ENCODE measurements around the gene TNPO1. TPM values are rescaled to one million over a fixed set of nuclear protein-coding genes. Genes with fewer than 3 reads are reported as not detected.

Gene TNPO1
- total and polyA plus RNA-seq, 12 donors: 4.7 to 228 (median 82.5) TPM

DNA sequence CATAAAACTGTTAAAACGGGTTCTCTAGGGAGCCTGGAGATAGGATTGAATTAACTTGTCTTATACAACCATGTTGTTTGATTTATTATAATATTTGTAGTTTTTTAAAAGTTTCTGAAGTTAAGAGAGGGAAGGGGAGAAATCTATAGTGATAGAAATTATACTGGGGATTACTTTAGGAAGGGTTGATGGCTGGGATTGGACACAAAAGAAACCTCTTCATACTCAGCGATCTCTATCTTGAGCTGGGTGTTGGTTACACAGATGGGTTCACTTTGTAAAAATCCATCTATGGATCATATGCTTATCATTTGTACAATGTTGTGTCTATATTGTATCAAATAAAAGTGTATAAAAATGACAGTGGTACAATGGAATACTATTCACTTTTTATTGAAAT lies 30.0 kb downstream of the TNPO1 start:
- H3K9me3 ChIP-seq (replicated peaks in 1 of 3): peaks cover 0 to 3% (median 0%) of the 10 kb centered on the region in 3 donors
- WGBS, 4 donors: 90 to 99% (median 97%) methylated on average over 2 of the region's 2 CpGs
- TF ChIP-seq, protein P1, sequence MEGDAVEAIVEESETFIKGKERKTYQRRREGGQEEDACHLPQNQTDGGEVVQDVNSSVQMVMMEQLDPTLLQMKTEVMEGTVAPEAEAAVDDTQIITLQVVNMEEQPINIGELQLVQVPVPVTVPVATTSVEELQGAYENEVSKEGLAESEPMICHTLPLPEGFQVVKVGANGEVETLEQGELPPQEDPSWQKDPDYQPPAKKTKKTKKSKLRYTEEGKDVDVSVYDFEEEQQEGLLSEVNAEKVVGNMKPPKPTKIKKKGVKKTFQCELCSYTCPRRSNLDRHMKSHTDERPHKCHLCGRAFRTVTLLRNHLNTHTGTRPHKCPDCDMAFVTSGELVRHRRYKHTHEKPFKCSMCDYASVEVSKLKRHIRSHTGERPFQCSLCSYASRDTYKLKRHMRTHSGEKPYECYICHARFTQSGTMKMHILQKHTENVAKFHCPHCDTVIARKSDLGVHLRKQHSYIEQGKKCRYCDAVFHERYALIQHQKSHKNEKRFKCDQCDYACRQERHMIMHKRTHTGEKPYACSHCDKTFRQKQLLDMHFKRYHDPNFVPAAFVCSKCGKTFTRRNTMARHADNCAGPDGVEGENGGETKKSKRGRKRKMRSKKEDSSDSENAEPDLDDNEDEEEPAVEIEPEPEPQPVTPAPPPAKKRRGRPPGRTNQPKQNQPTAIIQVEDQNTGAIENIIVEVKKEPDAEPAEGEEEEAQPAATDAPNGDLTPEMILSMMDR (IDR thresholded peaks at IDR 0.05): no peak
- TF ChIP-seq POLR2A (IDR thresholded peaks at IDR 0.05): no peak
- H3K4me1 ChIP-seq (replicated peaks in 1 of 2): peaks cover 20 to 69% of the 10 kb centered on the region in 2 donors
- H3K36me3 ChIP-seq (replicated peaks in 1 of 2): no peaks in the 10 kb centered on the region
- no peak overlapping the region for H3K27ac ChIP-seq
- no peak overlapping the region for H3K4me3 ChIP-seq
- intact Hi-C loops (cut with DNase I): no loop called here
- H3K27me3 ChIP-seq: no peaks in the 10 kb centered on the region
- DNase-seq: no peak

DNA sequence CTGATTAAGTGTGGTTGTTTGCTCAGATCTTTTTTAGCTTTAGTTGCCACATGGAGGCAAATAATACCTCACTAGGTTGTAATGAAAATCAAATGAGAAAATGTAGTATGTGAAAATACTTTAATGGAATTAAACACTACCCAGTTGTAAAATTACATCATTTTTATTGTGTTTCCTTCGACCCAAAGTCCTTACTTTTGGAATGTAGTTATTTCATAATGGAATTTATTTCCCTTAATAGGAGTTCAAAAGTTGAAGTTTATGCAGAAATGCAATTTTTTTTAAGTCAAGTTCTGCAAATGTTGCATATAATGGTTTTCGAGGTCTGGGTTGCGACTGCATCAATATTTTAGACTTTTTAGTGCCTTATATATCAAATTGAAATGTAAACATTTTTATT lies 31.0 kb downstream of the TNPO1 start:
- Histone ChIP-seq H3K27ac (peak overlapping the region in 2 of 5 donors; percentile 91 to 96), H3K4me3 (peak overlapping the region in 1 of 4 donors; percentile 87), H3K36me3 (replicated peaks in 1 of 2) (no peaks in the 10 kb centered on the region), H3K9me3 (replicated peaks in 1 of 3) (peaks cover 0 to 3% (median 0%) of the 10 kb centered on the region in 3 donors), H3K27me3 (no peaks in the 10 kb centered on the region), H3K4me1 (replicated peaks in 1 of 2) (peaks cover 17 to 69% of the 10 kb centered on the region in 2 donors)
- DNase-seq: no peak
- TF ChIP-seq, protein P1 (IDR thresholded peaks at IDR 0.05): no peak
- no peak for TF ChIP-seq POLR2A (IDR thresholded peaks at IDR 0.05)
- intact Hi-C loops (cut with DNase I): no loop called here
- 4 to 8% (median 6%) methylated on average over 3 of the region's 3 CpGs for WGBS, 4 donors

DNA sequence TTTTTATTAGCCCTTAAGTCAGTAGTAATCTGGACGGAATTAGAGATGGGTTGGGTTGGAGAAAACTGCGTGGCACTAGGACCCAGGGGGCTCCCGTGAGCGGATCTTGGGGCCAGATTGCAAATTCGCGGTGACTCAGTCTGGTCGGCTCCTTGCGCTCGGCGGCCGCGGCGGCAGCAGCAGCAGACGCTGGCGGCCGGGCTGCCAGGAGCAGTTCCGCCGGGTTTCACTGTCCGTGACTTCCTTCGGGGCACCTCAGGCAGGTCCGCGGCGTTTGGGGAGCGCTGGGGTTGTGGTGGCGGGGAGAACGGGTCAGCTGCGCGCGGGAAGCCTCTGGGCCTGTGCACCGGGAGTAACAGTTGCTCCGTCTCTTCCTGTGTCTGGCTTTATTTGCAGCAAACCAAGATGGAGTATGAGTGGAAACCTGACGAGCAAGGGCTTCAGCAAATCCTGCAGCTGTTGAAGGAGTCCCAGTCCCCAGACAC lies 31.6 kb downstream of the TNPO1 start:
- intact Hi-C loops (cut with DNase I): no loop called here
- WGBS, 4 donors: 0% methylated on average over 4 to 32 of the region's 32 CpGs
- no peaks in the 10 kb centered on the region for H3K27me3 ChIP-seq
- no peaks in the 10 kb centered on the region for H3K36me3 ChIP-seq (replicated peaks in 1 of 2)
- DNase-seq: peak; percentile 89 to 95 (median 91)
- TF ChIP-seq, protein P1 (IDR thresholded peaks at IDR 0.05): peak in 3 of 6 experiments; percentile 14 to 45 (median 39)
- peak; percentile 94 to 98 for TF ChIP-seq POLR2A (IDR thresholded peaks at IDR 0.05)
- H3K4me1 ChIP-seq (replicated peaks in 1 of 2): peaks cover 17 to 69% of the 10 kb centered on the region in 2 donors
- peak overlapping the region; percentile 52 to 87 (median 70) for H3K4me3 ChIP-seq
- peak overlapping the region; percentile 79 to 96 (median 91) for H3K27ac ChIP-seq
- peaks cover 0 to 3% (median 0%) of the 10 kb centered on the region in 3 donors for H3K9me3 ChIP-seq (replicated peaks in 1 of 3)

DNA sequence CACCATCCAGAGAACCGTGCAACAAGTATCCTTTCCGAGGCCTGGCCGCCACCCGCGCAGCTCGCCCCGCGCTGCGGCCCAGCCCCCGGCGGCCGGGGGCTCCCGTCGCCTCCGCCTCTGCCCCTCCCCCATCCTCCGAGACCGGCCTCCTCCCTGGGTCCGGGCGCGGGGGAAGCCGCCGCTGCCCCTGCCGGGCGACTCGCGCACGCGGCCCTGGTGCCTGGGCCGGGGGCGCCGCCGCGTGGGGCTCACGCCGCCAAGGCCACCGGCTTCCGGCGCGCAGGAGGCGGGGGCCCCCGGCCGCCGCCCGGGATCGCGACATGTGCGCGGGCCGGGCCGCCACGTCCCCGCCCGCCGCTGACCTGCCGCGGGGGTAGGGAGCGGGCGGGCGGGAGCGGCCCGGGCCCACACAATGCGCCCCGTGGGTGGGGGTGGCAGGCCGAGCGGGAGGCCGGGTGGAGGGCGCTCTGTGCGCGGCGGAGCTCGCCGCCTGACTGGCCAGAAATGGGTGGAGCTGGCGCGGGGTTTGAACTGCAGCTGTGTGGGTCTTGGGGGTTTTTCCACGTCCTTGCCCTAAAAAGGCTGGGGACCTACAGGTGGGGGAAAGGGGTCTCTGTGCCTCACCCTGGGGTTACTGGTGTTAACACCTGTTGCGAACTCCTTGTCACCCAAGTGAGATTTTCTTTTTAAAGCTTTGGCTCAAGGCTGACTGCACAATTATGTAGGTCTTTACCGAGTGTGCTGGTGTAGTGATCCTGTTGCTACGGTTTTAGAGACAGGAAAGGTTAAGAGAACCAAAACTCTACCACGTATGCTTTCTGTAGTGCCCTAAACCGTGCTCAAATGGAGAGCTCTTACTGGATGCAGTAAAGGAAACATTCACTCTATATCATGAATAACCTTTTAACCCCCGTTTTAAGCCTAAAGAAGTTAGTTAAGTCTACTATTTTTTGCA lies 32.3 kb downstream of the TNPO1 start:
- H3K36me3 ChIP-seq (replicated peaks in 1 of 2): no peaks in the 10 kb centered on the region
- 0 to 1% (median 0%) methylated on average over 7 to 81 of the region's 81 CpGs for WGBS, 4 donors
- intact Hi-C loops (cut with DNase I): no loop called here
- DNase-seq: peak; percentile 59 to 68 (median 64)
- H3K27me3 ChIP-seq: no peaks in the 10 kb centered on the region
- peak overlapping the region; percentile 79 to 96 (median 91) for H3K27ac ChIP-seq
- no peak for TF ChIP-seq POLR2A (IDR thresholded peaks at IDR 0.05)
- TF ChIP-seq, protein P1 (IDR thresholded peaks at IDR 0.05): no peak
- H3K4me3 ChIP-seq: peak overlapping the region; percentile 52 to 87 (median 70)
- peaks cover 0 to 3% (median 0%) of the 10 kb centered on the region in 3 donors for H3K9me3 ChIP-seq (replicated peaks in 1 of 3)
- peaks cover 17 to 76% of the 10 kb centered on the region in 2 donors for H3K4me1 ChIP-seq (replicated peaks in 1 of 2)

All from adrenal gland (tissue), 12 donors.